K562 (cell line): Measurements from ENCODE around the gene GATA1.

ENCODE experiments used
- BRF1 ChIP-seq: IDR thresholded peaks from 3 replicates; pipeline ENCODE4 v1.6.1; 2011; ENCODE audit warnings: borderline replicate concordance, mild to moderate bottlenecking; ENCODE audit not compliant: insufficient read length; ENCODE audit errors: extremely low read depth
- CREB1 ChIP-seq, 2 experiments: sonication (generic) in 1 of 2; formaldehyde crosslinking in 1 of 2; IDR thresholded peaks; 2 replicates each; pipeline versions ENCODE4 v1.6.1 to v1.8.0; 2012 to 2022; ENCODE audit warnings: inconsistent platforms in 1 of 2, mild to moderate bottlenecking in 1 of 2, missing genetic modification reagents in 1 of 2, moderate library complexity in 1 of 2
- CTCF ChIP-seq, 3 experiments: IDR thresholded peaks in 2 of 3; conservative IDR thresholded peaks in 1 of 3; 2 replicates each; pipeline ENCODE4 v1.5.1; 2011 to 2012; ENCODE audit warnings: low read length in 3 of 3, mild to moderate bottlenecking in 3 of 3, control low read depth in 2 of 3, improper control_type of control experiment in 1 of 3, inconsistent platforms in 1 of 3, low read depth in 1 of 3, mixed read lengths in 1 of 3, moderate library complexity in 1 of 3; ENCODE audit not compliant: insufficient read depth in 2 of 3
- E2F5 ChIP-seq: sonication (generic); formaldehyde crosslinking; IDR thresholded peaks from 2 replicates; pipeline ENCODE4 v1.8.0; 2022; ENCODE audit warnings: mild to moderate bottlenecking, missing genetic modification reagents
- HNRNPH1 ChIP-seq: fragments of 200-400 bp; formaldehyde crosslinking; optimal IDR thresholded peaks from 2 replicates; pipeline ENCODE3; 2017; ENCODE audit warnings: low read depth, mild to moderate bottlenecking, low read length, moderate library complexity
- KDM2B ChIP-seq: fragments of 250-450 bp; sonication (Bioruptor Pico); IDR thresholded peaks from 2 replicates; pipeline ENCODE4 v1.8.0; 2021; ENCODE audit warnings: mild to moderate bottlenecking, moderate library complexity
- MAX ChIP-seq: sonication (generic); formaldehyde crosslinking; IDR thresholded peaks from 2 replicates; pipeline ENCODE4 v1.9.0; 2022; ENCODE audit warnings: mild to moderate bottlenecking, missing genetic modification reagents
- MIER1 ChIP-seq: fragments of 450-650 bp; IDR thresholded peaks from 2 replicates; pipeline ENCODE4 v1.6.1; 2016; ENCODE audit warnings: antibody characterized with exemption, mild to moderate bottlenecking, low read depth
- MYC ChIP-seq, 2 experiments: fragments of 250-450 bp in 1 of 2; sonication (Bioruptor Pico) in 1 of 2; IDR thresholded peaks; 2 replicates each; pipeline versions ENCODE4 v1.5.1 to v1.6.1; 2012 to 2021; ENCODE audit warnings: low read depth in 2 of 2, borderline replicate concordance in 1 of 2, improper control_type of control experiment in 1 of 2, low read length in 1 of 2, mild to moderate bottlenecking in 1 of 2, moderate library complexity in 1 of 2
- NR2C2 ChIP-seq, 2 experiments: fragments of 200-800 bp in 1 of 2; sonication (Bioruptor generic) in 1 of 2; sonication (generic) in 1 of 2; formaldehyde crosslinking in 1 of 2; IDR thresholded peaks; 2 replicates each; pipeline versions ENCODE4 v1.6.1 to v1.8.0; 2016 to 2022; ENCODE audit warnings: mild to moderate bottlenecking in 1 of 2, missing compliant biosample characterization in 1 of 2, missing genetic modification characterization in 1 of 2, missing genetic modification reagents in 1 of 2
- PHF8 ChIP-seq: fragments of 200-600 bp; sonication (generic); IDR thresholded peaks from 2 replicates; pipeline ENCODE4 v1.6.1; 2012; ENCODE audit warnings: mixed run types, mild to moderate bottlenecking, inconsistent platforms, low read length, moderate library complexity, borderline replicate concordance
- POLR2AphosphoS5 ChIP-seq: IDR thresholded peaks from 2 replicates; pipeline ENCODE4 v1.6.1; 2011; ENCODE audit warnings: mild to moderate bottlenecking, low read depth, low read length, moderate library complexity; ENCODE audit not compliant: control insufficient read depth, insufficient read depth
- UBTF ChIP-seq, 2 experiments: IDR thresholded peaks; 2 replicates each; pipeline ENCODE4 v1.6.1; 2012; ENCODE audit warnings: improper control_type of control experiment in 2 of 2, low read depth in 2 of 2, low read length in 2 of 2, borderline replicate concordance in 1 of 2

GRCh38 chrX:48801280-48802088 lies 15.1 kb downstream of the GATA1 start, which contains the start of gene HDAC6:
- TF ChIP-seq MIER1 (no peak), UBTF (IDR thresholded peaks at IDR 0.05; ENCODE audit: borderline replicate concordance in 1 of 2, low read depth in 2 of 2, low read length in 2 of 2) (0 out of 4 replicates have a peak, but pooled peaks of 1 of the 2 experiments have one; percentile 24), NR2C2 (CRISPR knock-in tag; IDR thresholded peaks at IDR 0.05) (0 out of 2 replicates have a peak, but pooled peaks have one; percentile 21), NR2C2 (tag; IDR thresholded peaks at IDR 0.05) (no peak; the same call in 1 of the 2 replicates), CREB1 (IDR thresholded peaks at IDR 0.05) (peak; percentile 98), CREB1 (CRISPR knock-in tag; IDR thresholded peaks at IDR 0.05) (peak; percentile 99), HNRNPH1 (no peak), CTCF (IDR thresholded peaks at IDR 0.05 in 2 of 3, conservative IDR thresholded peaks at IDR 0.05 in 1 of 3; ENCODE audit: insufficient read depth in 2 of 3, low read depth in 1 of 3, low read length in 3 of 3) (no peak), PHF8 (peak; percentile 20; the same call in 1 of the 2 replicates), MAX (CRISPR knock-in tag) (peak; percentile 89), E2F5 (no peak), KDM2B (CRISPR knock-in tag) (no peak), POLR2AphosphoS5 (no peak), MYC (IDR thresholded peaks at IDR 0.05; ENCODE audit: low read depth, low read length) (peak; percentile 57; the same call in 1 of the 2 replicates), MYC (CRISPR knock-in tag; IDR thresholded peaks at IDR 0.05; ENCODE audit: borderline replicate concordance, low read depth) (0 out of 2 replicates have a peak, but pooled peaks have one; percentile 28), BRF1 (no peak)
